KOPT-K1 (cell line): Measurements from ENCODE around the gene GTPBP8.

Experiments
- H3K27ac ChIP-seq: fragments of 200-600 bp; sonication (generic); 2 replicates; pipeline ENCODE4 v1.5.1; 2016; ENCODE audit warnings: antibody characterized with exemption, mild to moderate bottlenecking, low read depth, low read length; ENCODE audit not compliant: poor library complexity, severe bottlenecking
- H3K36me3 ChIP-seq: fragments of 200-600 bp; sonication (generic); 2 replicates; pipeline ENCODE4 v1.5.1; 2017; ENCODE audit warnings: antibody characterized with exemption, mild to moderate bottlenecking, low read length, moderate library complexity; ENCODE audit not compliant: insufficient read depth
- H3K9me3 ChIP-seq: fragments of 200-600 bp; sonication (generic); 2 replicates; pipeline ENCODE4 v1.5.1; 2017; ENCODE audit warnings: antibody characterized with exemption, low read length, mild to moderate bottlenecking; ENCODE audit not compliant: insufficient read depth, poor library complexity, severe bottlenecking

The GTPBP8 gene

DNA sequence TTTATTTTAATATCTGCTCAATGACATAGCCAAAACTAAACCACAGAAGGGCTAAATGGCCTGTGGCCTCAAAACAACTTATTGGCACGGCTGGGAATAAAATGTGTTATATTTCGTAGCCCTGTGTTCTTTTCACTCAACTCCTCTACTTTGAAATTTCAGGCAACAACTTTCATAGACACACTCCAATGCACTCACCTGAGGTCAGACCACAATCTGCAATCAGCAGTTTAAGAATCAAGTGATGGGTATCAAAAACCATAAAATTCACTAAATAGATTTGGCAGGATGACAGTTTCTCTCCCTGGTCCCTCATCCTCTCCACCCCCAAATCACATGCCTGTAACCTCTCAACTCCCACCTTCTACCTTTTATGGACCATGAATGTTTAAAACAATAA, 13.8 kb upstream of the GTPBP8 start:
- no peaks in the 10 kb centered on the region for H3K36me3 ChIP-seq
- no peak overlapping the region for H3K27ac ChIP-seq
- no peaks in the 10 kb centered on the region for H3K9me3 ChIP-seq

DNA sequence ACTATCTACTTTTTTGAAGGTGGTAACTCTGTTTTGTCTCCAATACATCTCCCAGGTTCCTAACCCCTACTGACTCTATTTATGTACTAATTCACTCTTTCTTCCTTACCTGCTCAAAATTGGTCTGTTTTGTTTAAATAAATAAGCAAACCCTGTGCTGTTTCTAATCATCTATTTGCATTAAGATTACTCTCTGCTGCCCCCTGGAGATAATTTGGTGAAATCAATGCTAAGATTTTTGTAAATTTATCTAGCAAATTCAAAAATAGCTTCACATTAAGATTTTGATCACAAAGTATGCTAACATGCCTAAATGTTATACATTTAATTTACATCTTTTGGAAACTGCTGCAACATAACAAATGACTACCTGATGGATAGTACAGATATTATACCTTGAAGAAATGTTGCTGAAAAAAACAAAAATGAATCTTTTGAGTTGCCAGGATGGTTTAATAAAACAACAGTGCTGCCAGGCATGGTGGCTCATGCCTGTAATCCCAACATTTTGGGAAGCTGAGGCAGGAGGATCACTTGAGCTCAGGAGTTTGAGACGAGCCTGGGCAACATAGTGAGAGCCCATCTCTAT, 11.4 kb upstream of the GTPBP8 start:
- Histone ChIP-seq H3K9me3 (no peaks in the 10 kb centered on the region), H3K27ac (no peak overlapping the region), H3K36me3 (no peaks in the 10 kb centered on the region)

DNA sequence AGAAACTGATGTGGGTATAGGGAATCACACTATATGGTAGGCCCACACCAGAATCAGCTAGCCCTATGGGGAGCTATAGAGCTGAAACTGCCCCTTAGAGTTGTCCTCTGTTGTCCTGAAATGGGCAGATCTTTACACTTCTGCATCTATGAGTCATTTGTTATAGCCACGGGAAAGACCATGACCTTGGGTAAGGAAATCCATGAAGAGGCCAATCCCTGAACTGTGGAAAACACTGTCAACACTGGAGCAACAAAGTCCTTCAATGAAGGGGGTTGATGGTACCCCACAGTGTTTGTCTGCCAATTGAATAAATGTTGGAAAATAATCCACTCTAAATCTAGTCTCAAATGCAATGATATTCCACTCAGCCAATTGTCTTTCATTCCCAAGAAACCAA, 10.7 kb upstream of the GTPBP8 start:
- Histone ChIP-seq H3K27ac (no peak overlapping the region), H3K9me3 (no peaks in the 10 kb centered on the region), H3K36me3 (no peaks in the 10 kb centered on the region)

DNA sequence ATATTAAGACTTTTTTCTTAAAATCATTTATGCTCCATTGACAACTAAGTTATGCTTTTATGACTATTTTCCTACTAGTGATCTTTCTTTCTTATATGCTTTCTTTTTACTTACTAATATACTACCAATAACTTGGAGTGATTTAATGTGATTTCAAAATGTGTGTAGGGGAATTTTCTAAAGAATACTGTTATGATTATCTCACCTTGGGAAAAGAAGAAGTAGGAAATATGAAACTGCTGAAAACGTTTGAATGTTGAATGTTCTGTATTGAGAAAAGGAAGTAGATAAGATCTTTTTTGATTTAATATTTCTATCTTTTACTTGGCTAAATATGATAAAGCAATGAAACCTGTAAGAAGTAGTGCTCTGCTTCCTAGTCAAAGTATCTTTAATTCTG, 8.1 kb upstream of the GTPBP8 start:
- H3K36me3 ChIP-seq, result no peaks in the 10 kb centered on the region
- no peaks in the 10 kb centered on the region for H3K9me3 ChIP-seq
- H3K27ac ChIP-seq, result no peak overlapping the region

DNA sequence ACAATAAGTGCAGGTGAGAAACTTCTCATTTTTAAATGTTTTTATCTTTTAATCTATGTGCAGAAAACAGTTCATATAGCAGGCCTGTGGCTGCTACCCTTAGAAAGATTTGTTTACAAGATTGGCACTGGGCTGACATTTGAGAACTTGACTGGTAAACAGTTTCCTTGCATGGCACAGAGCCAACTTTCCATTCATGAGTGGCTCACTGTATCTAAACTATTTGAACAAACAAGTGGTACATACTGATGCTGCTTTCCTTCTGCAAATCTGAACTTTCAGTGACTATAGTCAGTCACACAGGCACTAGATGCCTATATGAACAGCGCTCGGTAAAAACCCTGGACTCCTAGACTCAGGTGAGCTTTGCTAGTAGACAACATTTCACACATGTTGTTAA, 6.3 kb upstream of the GTPBP8 start:
- Histone ChIP-seq H3K36me3 (no peaks in the 10 kb centered on the region), H3K9me3 (no peaks in the 10 kb centered on the region), H3K27ac (no peak overlapping the region)

DNA sequence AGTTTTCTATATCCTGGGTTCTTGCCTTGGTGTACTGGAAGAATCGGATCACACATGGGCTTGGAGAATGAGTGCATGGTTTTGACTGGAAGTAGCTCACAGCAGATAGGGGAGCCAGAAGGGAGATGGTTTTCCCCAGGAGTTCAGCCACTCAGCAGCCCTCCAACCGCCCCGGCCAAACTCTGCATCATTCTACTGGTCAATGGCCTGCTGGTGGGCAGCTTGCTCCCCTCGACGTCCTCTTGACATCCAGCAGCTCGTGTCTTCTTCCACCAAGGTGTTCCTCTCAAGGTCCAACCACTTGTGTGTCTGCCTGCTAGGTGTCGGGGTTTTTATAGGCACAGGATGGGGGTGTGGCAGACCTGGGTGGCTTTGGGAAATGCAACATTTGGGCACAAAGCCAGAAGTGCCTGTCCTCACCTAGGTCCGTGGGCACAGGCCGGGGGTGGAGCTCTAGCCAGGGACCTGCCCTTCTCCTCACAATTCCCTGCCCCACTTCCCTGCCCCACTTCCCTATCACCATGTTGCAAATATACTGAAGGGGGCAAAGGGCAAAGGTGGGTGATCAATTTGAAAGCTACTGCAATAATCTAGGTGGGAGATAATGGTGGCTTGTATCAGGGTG, 3.0 kb upstream of the GTPBP8 start:
- Histone ChIP-seq H3K9me3 (no peaks in the 10 kb centered on the region), H3K27ac (no peak overlapping the region), H3K36me3 (0 out of 2 replicates have a peak, but pooled peaks cover under 1% of the 10 kb centered on the region)

DNA sequence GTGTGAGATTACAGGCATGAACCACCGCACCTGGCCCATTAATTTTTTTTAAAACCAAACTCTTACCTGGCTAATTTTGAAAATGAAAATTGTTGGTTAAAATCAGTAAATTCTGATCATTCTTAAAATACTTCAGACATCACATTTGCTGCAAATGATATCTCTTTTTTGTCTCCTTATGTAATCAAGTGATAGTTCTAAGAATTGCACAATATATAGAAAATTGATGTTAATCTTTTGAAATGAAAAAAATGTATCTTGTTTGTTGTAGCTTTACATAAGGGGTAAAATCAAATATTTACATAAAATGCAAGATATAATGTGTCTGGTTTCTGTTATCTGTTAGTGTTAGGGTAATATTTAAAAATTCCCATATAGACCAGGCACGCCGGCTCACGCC, 5.0 kb downstream of the GTPBP8 start:
- H3K9me3 ChIP-seq, result no peaks in the 10 kb centered on the region
- H3K36me3 ChIP-seq, result peaks cover 74% of the 10 kb centered on the region
- no peak overlapping the region for H3K27ac ChIP-seq

DNA sequence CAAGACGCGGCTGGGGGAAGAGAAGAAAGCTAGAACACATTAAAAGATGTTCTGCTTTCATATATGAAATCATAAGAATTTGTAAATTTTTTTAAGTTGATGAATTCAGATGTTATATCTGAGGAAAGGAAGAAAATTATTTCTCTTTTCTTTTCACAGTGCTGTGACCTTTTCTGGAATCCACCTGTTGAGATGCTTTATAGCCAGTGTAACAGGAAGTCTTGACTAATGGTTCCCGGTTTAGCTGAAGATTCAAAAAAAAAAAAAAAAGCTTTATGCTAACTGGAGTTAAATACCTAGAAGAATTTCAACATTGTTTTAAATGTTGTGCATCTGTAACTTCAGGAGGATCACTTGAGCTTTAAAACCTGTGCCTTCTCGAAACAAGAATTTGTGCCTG, 9.9 kb downstream of the GTPBP8 start:
- H3K9me3 ChIP-seq, result no peaks in the 10 kb centered on the region
- peaks cover 94% of the 10 kb centered on the region for H3K36me3 ChIP-seq
- H3K27ac ChIP-seq, result no peak overlapping the region

DNA sequence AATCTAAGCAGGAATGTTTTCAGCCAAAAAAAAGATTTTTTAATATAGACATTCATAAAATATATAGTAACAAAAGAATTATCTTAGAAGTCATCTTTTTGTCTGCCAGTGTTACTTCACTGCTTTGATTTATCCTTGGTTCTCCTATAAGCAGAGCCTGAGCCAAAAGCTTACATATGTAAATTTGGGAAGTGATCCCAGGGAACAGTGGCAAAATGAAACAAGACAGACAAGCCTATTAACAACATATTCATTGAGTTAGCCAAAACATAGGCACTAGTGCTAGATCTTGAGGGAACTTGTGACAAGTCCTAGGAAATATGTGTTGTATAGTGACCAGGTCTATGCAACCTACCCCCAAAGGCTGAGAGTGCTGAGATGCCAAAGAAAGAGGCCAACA, 11.3 kb downstream of the GTPBP8 start:
- H3K36me3 ChIP-seq, result peaks cover 94% of the 10 kb centered on the region

DNA sequence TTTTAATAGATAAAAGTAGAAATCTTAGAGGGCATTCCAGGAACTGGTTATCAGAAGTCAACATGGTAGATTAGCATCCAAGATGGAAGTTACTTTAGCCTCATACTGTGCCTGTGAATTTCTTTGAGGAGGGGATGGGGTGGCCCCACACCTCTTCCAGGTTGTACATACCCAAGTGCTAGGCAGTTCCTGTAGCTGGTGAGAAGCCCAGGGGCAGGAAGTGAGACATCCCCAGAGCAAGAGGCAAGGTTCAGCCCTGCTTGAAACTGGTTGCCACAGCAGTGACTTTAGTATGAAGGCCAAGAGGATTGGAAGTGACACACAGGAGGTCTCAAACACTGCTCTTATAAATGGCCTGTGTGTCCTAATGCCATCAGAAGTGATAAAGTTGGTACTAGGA, 11.9 kb downstream of the GTPBP8 start:
- H3K27ac ChIP-seq, result no peak overlapping the region
- peaks cover 94% of the 10 kb centered on the region for H3K36me3 ChIP-seq
- no peaks in the 10 kb centered on the region for H3K9me3 ChIP-seq

More for the DNA sequence above, 11.3 kb downstream of the GTPBP8 start:
- H3K9me3 ChIP-seq, result no peaks in the 10 kb centered on the region
- H3K27ac ChIP-seq, result no peak overlapping the region

DNA sequence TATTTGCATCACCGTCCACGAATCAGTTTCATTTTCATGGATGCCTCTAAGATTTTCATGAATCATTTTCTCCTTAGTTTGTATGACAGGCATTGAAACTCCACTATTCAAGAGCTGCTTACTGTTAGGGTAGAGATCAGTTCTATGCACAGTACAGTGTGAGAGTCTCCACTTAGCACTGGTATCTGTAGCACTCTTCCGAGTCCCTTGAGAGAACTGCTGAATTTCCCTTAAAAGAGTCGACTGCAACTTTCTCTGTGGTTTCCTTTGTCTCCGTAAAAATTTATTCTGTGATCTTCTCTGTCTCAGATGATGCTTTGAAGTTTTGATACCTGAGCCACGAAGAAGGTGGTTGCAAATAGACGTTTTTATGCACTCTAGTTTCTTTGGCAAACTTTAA, 14.8 kb downstream of the GTPBP8 start:
- Histone ChIP-seq H3K36me3 (peaks cover 94% of the 10 kb centered on the region), H3K27ac (peak overlapping the region; percentile 63), H3K9me3 (no peaks in the 10 kb centered on the region)

DNA sequence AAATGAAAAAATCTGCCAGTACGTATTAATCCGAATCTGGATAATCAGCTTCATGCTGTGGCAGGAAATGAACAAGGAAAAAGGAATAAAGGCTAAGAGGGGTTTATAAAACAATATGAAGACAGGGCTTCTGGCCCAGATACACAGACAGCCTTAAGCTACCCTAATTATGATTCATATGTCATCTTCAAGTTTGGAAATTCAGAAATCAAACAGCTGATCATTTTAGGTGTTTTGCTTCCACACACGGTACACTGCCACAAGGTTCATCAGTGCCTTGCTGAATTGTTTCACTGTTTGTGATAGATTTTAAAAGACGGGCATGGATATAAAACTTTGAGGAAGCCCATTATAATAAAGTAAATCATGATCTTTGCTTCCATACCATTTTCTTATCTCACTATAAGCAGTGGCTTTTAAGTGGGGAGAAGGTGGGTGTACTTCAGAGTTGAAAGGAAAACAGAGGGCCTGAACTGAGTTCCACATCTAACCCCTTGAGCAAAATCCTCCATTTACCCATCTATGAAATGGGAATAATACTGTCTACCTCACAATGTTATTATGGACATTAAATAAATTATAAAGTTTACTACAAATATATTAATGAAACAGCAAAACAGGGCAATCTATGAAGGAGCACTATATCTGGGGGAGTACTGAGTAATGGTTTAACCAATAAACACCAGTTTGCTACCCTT, 15.7 kb downstream of the GTPBP8 start:
- peak overlapping the region; percentile 63 for H3K27ac ChIP-seq
- peaks cover 94% of the 10 kb centered on the region for H3K36me3 ChIP-seq

DNA sequence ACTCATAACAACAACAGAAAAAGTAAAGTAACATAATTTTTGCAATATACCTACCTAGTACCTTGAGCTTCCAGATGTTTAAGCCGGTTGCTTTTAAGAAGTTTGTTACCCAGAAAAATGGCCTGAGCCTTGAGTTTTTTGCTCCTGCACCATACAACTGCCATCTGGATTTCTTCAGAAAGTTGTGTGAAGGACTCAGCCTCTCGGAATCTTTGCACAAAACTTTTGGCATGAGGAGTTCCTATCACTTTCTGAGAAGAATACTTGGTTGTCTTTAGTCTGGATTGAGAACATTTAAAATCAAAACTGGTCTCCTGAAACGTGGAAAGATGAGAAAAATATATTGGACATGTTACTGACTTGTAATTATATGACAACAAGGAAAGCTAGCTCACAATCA, 17.3 kb downstream of the GTPBP8 start:
- Histone ChIP-seq H3K36me3 (peaks cover 94% of the 10 kb centered on the region), H3K9me3 (no peaks in the 10 kb centered on the region), H3K27ac (no peak overlapping the region)

More for the DNA sequence above, 15.7 kb downstream of the GTPBP8 start:
- no peaks in the 10 kb centered on the region for H3K9me3 ChIP-seq

DNA sequence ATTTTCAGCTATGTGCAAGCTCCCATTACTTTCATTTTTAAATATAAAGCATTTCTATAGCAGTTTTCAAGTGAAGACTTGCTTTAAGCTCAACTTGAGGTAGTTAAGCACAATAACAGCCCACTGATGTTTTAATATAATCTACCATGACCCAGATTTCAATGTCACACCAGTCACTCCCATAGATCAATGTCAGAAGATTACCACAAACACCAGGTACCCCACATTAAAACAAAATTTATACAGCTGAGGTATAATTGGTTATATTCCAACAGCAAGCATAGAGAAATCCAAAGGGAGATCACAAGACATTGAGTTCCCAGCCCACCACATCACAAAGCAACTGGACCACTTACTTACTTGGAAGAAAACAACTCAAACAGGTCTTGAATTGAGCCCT, 22.8 kb downstream of the GTPBP8 start:
- Histone ChIP-seq H3K36me3 (peaks cover 94% of the 10 kb centered on the region), H3K9me3 (no peaks in the 10 kb centered on the region), H3K27ac (no peak overlapping the region)

DNA sequence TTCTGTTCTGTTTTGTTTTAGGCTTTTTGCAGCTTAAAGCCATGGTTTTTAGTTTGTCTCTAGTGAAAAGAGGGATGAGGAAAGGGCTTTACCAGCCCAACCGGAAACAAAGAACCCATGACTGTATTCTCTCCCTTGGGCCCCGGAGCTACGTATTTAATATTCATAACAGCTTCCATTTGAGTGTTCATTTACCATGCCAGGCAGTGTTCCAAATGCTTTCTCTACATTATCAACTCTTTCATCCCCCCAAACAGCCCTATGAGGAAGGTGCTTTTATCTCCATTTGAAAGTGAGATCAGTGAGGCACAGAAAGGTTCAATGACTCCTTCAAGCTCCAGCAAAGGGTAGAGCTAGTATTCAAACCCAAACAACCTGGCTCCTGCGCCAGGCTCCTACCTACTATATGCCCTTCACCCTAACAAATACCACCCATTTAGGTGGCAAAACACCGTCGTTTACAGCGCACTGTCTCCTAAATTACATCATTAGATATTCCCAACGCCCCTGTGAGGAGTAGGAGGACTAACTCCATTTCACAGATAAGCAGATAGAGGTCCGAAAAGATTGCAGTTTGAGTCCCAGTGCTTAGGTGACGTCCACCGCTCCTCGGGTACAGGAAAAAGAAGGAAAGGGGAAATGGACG, 27.9 kb downstream of the GTPBP8 start:
- Histone ChIP-seq H3K36me3 (peaks cover 43% of the 10 kb centered on the region), H3K27ac (peak overlapping the region; percentile 86), H3K9me3 (no peaks in the 10 kb centered on the region)
